ENCODE results near the gene MBD3L3.
"Not testable (repeated sequence)": the region's sequence is repeated elsewhere in the genome, so short reads cannot be mapped to it uniquely, and the experiment has no call there.

The MBD3L3 gene

DNA sequence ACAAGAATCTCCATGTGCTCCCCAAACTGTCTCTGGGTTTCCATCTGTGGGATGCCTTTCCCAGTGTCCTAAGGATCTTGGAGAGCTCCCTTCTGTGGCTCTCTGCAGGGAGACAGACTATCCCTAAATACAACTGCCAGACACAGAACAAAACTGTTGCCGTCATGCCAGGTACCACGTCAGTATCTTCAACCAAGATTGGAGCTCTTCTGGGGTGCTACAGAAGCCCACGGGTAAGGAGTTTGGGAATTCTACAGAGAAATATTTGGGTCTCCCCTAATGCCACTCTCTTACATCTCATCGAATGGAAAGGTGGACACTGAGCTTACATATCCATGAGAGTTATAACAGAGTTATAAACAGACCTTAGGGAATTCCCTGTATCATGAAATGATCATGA is 4.9 kb upstream of the MBD3L3 start:
- DNase-seq, result no peak

- not testable (repeated sequence) for DNase-seq
Observed at GRCh38 chr19:7059977-7060376, 1.5 kb upstream of the MBD3L3 start.

DNA sequence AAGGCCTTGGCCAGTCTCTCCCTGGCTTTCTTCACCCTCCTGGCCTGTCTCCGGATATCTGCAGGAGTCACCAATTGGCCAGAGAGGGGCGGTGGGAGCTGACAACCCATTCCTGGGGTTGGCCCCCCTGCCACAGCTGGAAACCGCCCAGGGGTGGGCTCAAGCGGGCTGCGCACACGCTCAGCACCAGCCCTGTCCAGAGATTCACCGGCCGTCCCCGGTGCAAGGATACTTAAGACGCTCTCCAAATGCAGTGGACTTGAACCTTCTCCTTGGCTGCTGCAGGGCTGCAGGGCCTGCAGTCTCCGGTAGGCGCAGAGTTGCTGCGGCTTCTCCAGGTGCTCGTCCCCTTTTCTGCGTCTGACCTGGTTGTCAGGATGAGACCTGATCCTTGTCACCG is 2.1 kb downstream of the MBD3L3 start:
- DNase-seq, result not testable (repeated sequence)

DNA sequence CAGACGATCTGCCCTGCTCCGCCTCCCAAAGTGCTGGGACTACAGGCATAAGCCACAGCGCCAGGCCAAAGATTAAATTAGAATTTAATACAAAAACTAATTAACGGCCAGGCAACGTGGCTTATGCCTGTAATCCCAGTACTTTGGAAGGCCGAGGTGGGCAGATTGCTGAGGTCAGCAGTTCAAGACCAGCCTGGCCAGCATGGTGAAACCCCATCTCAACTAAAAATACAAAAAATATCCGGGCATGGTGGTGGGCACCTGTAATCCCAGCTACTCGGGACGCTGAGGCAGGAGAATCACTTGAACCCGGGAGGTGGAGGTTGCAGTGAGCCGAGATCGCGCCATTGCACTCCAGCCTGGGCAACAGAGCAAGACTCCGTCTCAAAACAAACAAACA is 2.8 kb downstream of the MBD3L3 start:
- not testable (repeated sequence) for DNase-seq

- not testable (repeated sequence) for DNase-seq
Observed at GRCh38 chr19:7054635-7055368, 3.7 kb downstream of the MBD3L3 start.

DNA sequence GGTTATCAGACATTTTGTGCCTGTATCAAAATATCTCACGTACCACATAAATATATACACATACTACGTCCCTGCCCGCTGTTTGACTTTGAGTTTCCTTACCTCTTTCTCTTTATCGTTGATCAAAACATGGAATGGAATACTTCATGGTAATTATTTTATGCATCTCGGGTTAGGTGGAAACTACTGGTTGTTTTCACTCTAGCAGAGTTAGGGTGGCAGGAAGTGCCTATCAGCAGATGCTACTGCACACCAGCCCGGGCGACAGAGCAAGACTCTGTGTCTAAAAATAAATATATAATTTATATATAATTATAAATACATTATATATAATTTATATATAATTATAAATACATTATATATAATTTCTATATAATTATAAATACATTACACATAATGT is 5.6 kb downstream of the MBD3L3 start:
- not testable (repeated sequence) for DNase-seq

- not testable (repeated sequence) for DNase-seq
Observed at GRCh38 chr19:7051421-7051820, 7.1 kb downstream of the MBD3L3 start.

GRCh38 chr19:7049021-7049420 is 9.5 kb downstream of the MBD3L3 start, which contains the start of gene MBD3L2:
Gene MBD3L2, plus strand, starts transcription at chr19:7049321. Its CDS starts 53 bp downstream, at chr19:7049374.
- not testable (repeated sequence) for DNase-seq

DNA sequence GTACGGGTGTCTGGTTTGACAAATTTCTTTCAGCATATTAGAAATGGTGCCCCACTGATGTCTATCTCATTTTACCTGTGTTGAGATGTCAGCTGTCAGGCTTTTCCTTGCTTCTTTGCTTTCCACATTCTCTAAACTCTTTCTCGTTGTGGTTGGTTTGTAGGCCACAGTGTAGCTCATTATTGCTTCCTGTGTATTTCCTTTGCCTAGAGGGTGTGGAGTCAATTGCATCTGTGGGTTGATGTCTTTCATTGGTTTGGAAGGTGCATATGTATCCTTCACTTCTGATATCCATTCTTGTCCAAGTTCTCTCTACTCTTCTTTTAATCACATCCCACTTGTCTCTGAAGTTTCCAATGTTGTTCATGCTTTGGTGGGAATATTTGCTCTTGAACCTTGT is 16.9 kb downstream of the MBD3L3 start:
- not testable (repeated sequence) for DNase-seq

GRCh38 chr19:7040079-7040478 is 18.4 kb downstream of the MBD3L3 start, which contains the start of gene MBD3L4:
Gene MBD3L4, minus strand, starts transcription at chr19:7040179. Its CDS starts 35 bp downstream, at chr19:7040144.
- DNase-seq, result not testable (repeated sequence)

GRCh38 chr19:7030278-7030677 is 28.2 kb downstream of the MBD3L3 start, which contains the start of gene MBD3L5:
Gene MBD3L5, plus strand, starts transcription at chr19:7030578. Its CDS starts 34 bp downstream, at chr19:7030612.
- DNase-seq, result not testable (repeated sequence)

DNA sequence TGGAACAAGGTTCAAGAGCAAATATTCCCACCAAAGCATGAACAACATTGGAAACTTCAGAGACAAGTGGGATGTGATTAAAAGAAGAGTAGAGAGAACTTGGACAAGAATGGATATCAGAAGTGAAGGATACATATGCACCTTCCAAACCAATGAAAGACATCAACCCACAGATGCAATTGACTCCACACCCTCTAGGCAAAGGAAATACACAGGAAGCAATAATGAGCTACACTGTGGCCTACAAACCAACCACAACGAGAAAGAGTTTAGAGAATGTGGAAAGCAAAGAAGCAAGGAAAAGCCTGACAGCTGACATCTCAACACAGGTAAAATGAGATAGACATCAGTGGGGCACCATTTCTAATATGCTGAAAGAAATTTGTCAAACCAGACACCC is 29.7 kb downstream of the MBD3L3 start:
- DNase-seq, result not testable (repeated sequence)

DNA sequence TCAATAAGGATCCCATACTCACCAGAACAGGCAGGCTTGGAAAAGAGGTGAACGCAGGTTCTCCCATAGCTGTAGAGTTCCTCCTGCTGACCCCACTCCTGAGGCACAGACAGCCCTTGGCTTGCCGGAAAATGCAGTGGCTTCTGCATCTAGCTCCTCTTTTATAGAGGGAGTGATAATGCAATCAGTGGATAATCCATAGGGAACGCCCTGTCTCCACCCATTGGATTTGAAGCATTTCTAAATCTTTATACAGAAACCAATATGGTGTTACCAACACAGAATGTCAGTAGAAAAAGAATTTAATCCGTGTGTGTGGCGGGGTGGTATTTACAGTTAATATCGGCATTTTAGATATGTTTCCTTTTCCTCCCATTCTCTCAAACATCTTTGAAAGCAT is 37.1 kb downstream of the MBD3L3 start, which contains the start of gene MBD3L2B:
TSS of gene MBD3L2B (minus strand) at position 101 of the 400 bp plus-strand sequence. CDS start at position 67, 34 bp downstream.
- DNase-seq, result not testable (repeated sequence)

- no peak for DNase-seq
Observed at GRCh38 chr19:7018828-7019227, 39.6 kb downstream of the MBD3L3 start.

- DNase-seq, result no peak
Observed at GRCh38 chr19:7013678-7014077, 44.8 kb downstream of the MBD3L3 start.

GRCh38 chr19:7010722-7011593 is 47.5 kb downstream of the MBD3L3 start:
- DNase-seq, result no peak

DNA sequence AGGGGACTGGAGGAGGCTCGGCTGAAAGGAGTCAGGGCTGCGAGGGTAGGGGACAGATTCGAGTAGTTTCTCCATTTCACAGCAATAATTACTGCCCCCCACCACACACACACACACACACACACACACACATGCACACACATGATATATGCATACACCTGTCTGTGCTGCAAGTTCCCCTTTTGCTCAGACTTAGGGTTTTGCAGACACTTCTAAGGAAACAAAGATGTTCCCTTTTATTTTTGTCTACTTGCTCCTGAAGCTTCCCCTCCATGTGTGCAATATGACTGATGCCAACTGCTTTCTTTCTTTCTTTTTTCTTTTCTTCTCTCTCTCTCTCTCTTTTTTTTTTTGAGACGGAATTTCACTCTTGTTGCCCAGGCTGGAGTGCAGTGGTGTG is 50.6 kb downstream of the MBD3L3 start:
- DNase-seq, result no peak
